GM21515 (cell line): ENCODE results near the gene ADGRB2.

ENCODE experiments used
- ATAC-seq: cut with Tn5 transposase; IDR thresholded peaks from one replicate; pipeline ENCODE4 v1.9.1; 2021; ENCODE audit not compliant: unreplicated experiment

ADGRB2 gene

GRCh38 chr1:31765516-31765915 is 1.4 kb upstream of the ADGRB2 start:
- no peak for ATAC-seq

- ATAC-seq, result no peak
These were observed 914 bp upstream of the ADGRB2 start for GRCh38 chr1:31765041-31765467.

- no peak for ATAC-seq
These were observed 349 bp downstream of the ADGRB2 start for GRCh38 chr1:31763671-31764311.

- ATAC-seq, result no peak
These were observed 1.1 kb downstream of the ADGRB2 start for GRCh38 chr1:31762726-31763670.

GRCh38 chr1:31762323-31762722 is 1.8 kb downstream of the ADGRB2 start:
- no peak for ATAC-seq

GRCh38 chr1:31761883-31762282 is 2.3 kb downstream of the ADGRB2 start:
- ATAC-seq, result no peak

- no peak for ATAC-seq
These were observed 3.4 kb downstream of the ADGRB2 start for GRCh38 chr1:31760471-31761470.

GRCh38 chr1:31759298-31760023 is 4.7 kb downstream of the ADGRB2 start:
- ATAC-seq, result no peak

- ATAC-seq, result no peak
These were observed 5.3 kb downstream of the ADGRB2 start for GRCh38 chr1:31758823-31759222.

GRCh38 chr1:31757989-31758388 is 6.2 kb downstream of the ADGRB2 start:
- no peak for ATAC-seq

- no peak for ATAC-seq
These were observed 6.9 kb downstream of the ADGRB2 start for GRCh38 chr1:31757204-31757679.

- ATAC-seq, result no peak
These were observed 7.6 kb downstream of the ADGRB2 start for GRCh38 chr1:31756578-31756977.

- no peak for ATAC-seq
These were observed 8.2 kb downstream of the ADGRB2 start for GRCh38 chr1:31755850-31756492.

GRCh38 chr1:31755197-31755611 is 8.9 kb downstream of the ADGRB2 start:
- ATAC-seq, result no peak

GRCh38 chr1:31754397-31754796 is 9.7 kb downstream of the ADGRB2 start:
- no peak for ATAC-seq

GRCh38 chr1:31753707-31754349 is 10.3 kb downstream of the ADGRB2 start:
- ATAC-seq, result no peak

- ATAC-seq, result no peak
These were observed 11.1 kb downstream of the ADGRB2 start for GRCh38 chr1:31752952-31753475.

- ATAC-seq, result no peak
These were observed 11.9 kb downstream of the ADGRB2 start for GRCh38 chr1:31752258-31752657.

GRCh38 chr1:31751822-31752241 is 12.3 kb downstream of the ADGRB2 start:
- no peak for ATAC-seq
